K562 (cell line): ENCODE data around the gene PEBP1. TPM values are rescaled to one million over a fixed set of nuclear protein-coding genes. Genes with fewer than 3 reads are reported as not detected.

Experiments
- ATAC-seq: fragments of 200-7000 bp; cut with Tn5 transposase; 3 replicates; pipeline ENCODE4 v1.9.1; 2020; ENCODE audit warnings: moderate library complexity
- BruUV-seq: library from RNA; stranded (reverse); fragments of 400-500 nt; replicated peaks from 2 replicates; lab custom pipeline; 2021; lab: Mats Ljungman, UMichigan
- CTCF ChIA-PET: fragments of 300-600 bp; formaldehyde crosslinking; extraction: SDS; loops from one replicate; lab custom pipeline; 2021; ENCODE audit warnings: low intra/inter-chr PET ratio; lab: Yijun Ruan, JAX
- POLR2A ChIA-PET: fragments of 300-600, 350-650 bp; sonication (Branson Sonifier 250); formaldehyde crosslinking; extraction: SDS; loops from one replicate; lab custom pipeline; 2021; ENCODE audit warnings: antibody characterized with exemption, inconsistent platforms; lab: Yijun Ruan, JAX
- DNase-seq, 4 experiments: peaks; one replicate each; pipeline versions ENCODE4 v3.0.0 to v3.0.0-alpha.2; 2011 to 2018; ENCODE audit warnings: low spot score in 3 of 4, mixed read lengths in 3 of 4; ENCODE audit errors: extremely low read depth in 1 of 4
- FAIRE-seq: peaks from 2 replicates; lab custom pipeline; 2011; peaks lifted over from hg19 to GRCh38; lab: Jason Lieb, UNC
- H2AFZ ChIP-seq: 2 replicates; pipeline ENCODE4 v1.6.0; 2011; ENCODE audit warnings: low read depth, low read length, control low read depth, inconsistent platforms
- H3K27ac ChIP-seq: fragments of 200-600 bp; 3 replicates; pipeline ENCODE4 v1.8.0; 2011; ENCODE audit warnings: low read depth, mild to moderate bottlenecking, control low read depth, inconsistent platforms, low read length, moderate library complexity, mixed read lengths; ENCODE audit errors: extremely low read depth
- H3K27me3 ChIP-seq, 2 experiments: fragments of 300-600 bp in 1 of 2; 2 replicates in 1 of 2; 3 replicates in 1 of 2; pipeline versions ENCODE4 v1.6.0 to v1.8.0; 2011; ENCODE audit warnings: inconsistent platforms in 2 of 2, low read length in 2 of 2, mild to moderate bottlenecking in 1 of 2, mixed read lengths in 1 of 2, moderate library complexity in 1 of 2; ENCODE audit not compliant: control insufficient read depth in 2 of 2, insufficient read depth in 2 of 2
- H3K36me3 ChIP-seq: fragments of 300-600 bp; 3 replicates; pipeline ENCODE4 v1.8.0; 2011; ENCODE audit warnings: mild to moderate bottlenecking, low read length, inconsistent platforms; ENCODE audit not compliant: control insufficient read depth, insufficient read depth
- H3K4me1 ChIP-seq, 2 experiments: fragments of 200-600 bp in 1 of 2; replicated peaks in 1 of 2; 2 replicates in 1 of 2; 3 replicates in 1 of 2; pipeline versions ENCODE4 v1.5.1 to v1.8.0; 2011; ENCODE audit warnings: inconsistent platforms in 2 of 2, low read length in 2 of 2, mild to moderate bottlenecking in 1 of 2, mixed read lengths in 1 of 2, moderate library complexity in 1 of 2; ENCODE audit not compliant: control insufficient read depth in 2 of 2, insufficient read depth in 2 of 2
- H3K4me2 ChIP-seq: 2 replicates; pipeline ENCODE4 v1.6.1; 2011; ENCODE audit warnings: low read length, control low read depth, inconsistent platforms, mixed read lengths; ENCODE audit not compliant: insufficient read depth
- H3K4me3 ChIP-seq: fragments of 200-600 bp; sonication (generic), shearing (Covaris generic); 2 replicates; pipeline ENCODE4 v1.5.1; 2016; ENCODE audit warnings: control low read depth, inconsistent platforms
- H3K79me2 ChIP-seq: fragments of 200-600 bp; 3 replicates; pipeline ENCODE4 v1.8.0; 2011; ENCODE audit warnings: low read length, inconsistent platforms; ENCODE audit not compliant: control insufficient read depth, insufficient read depth
- H3K9ac ChIP-seq, 2 experiments: 2 replicates each; pipeline versions ENCODE4 v1.6.0 to v1.6.1; 2011; ENCODE audit warnings: low read depth in 2 of 2, low read length in 2 of 2, control low read depth in 1 of 2, inconsistent platforms in 1 of 2, mild to moderate bottlenecking in 1 of 2, mixed read lengths in 1 of 2; ENCODE audit not compliant: insufficient read depth in 1 of 2
- H3K9me1 ChIP-seq: one replicate; pipeline ENCODE4 v1.6.0; 2011; ENCODE audit warnings: inconsistent platforms, mild to moderate bottlenecking, low read length, moderate library complexity; ENCODE audit not compliant: control insufficient read depth, insufficient read depth
- H3K9me3 ChIP-seq: replicated peaks from 2 replicates; pipeline ENCODE4 v1.5.1; 2011; ENCODE audit warnings: low read depth, low read length, inconsistent platforms; ENCODE audit not compliant: control insufficient read depth, insufficient read depth
- H4K20me1 ChIP-seq: replicated peaks from 2 replicates; pipeline ENCODE4 v1.6.1; 2011; ENCODE audit warnings: low read length, inconsistent platforms, mixed read lengths; ENCODE audit not compliant: control insufficient read depth, insufficient read depth
- E2F8 ChIP-seq: fragments of 450-650 bp; IDR thresholded peaks from 2 replicates; pipeline ENCODE4 v1.7.1; 2018; ENCODE audit warnings: mild to moderate bottlenecking, low read depth; ENCODE audit not compliant: partially characterized antibody
- ERF ChIP-seq: fragments of 450-650 bp; formaldehyde crosslinking; IDR thresholded peaks from 2 replicates; pipeline ENCODE4 v1.4.0; 2020; ENCODE audit warnings: mild to moderate bottlenecking, mixed read lengths
- GATA2 ChIP-seq: sonication (generic); formaldehyde crosslinking; IDR thresholded peaks from 2 replicates; pipeline ENCODE4 v1.4.0; 2020; ENCODE audit warnings: mild to moderate bottlenecking, missing genetic modification reagents
- ILF3 ChIP-seq: fragments of 450-650 bp; IDR thresholded peaks from 2 replicates; pipeline ENCODE4 v1.6.1; 2018; ENCODE audit warnings: antibody characterized with exemption, mild to moderate bottlenecking, moderate library complexity, borderline replicate concordance
- KAT8 ChIP-seq: fragments of 450-650 bp; IDR thresholded peaks from 2 replicates; pipeline ENCODE4 v1.6.1; 2016; ENCODE audit warnings: low read depth, mild to moderate bottlenecking
- NCOR1 ChIP-seq: fragments of 450-650 bp; IDR thresholded peaks from 2 replicates; pipeline ENCODE4 v1.6.1; 2016; ENCODE audit warnings: mild to moderate bottlenecking, moderate library complexity
- SMAD3 ChIP-seq: fragments of 450-650 bp; formaldehyde crosslinking; conservative IDR thresholded peaks from 2 replicates; pipeline ENCODE4 v1.4.0; 2020; ENCODE audit warnings: mild to moderate bottlenecking
- SMARCB1 ChIP-seq: IDR thresholded peaks from 2 replicates; pipeline ENCODE4 v1.6.1; 2011; ENCODE audit warnings: improper control_type of control experiment, low read depth; ENCODE audit not compliant: insufficient read length
- TBL1XR1 ChIP-seq, 2 experiments: IDR thresholded peaks; 2 replicates each; pipeline ENCODE4 v1.6.1; 2012; ENCODE audit warnings: improper control_type of control experiment in 2 of 2, low read length in 2 of 2, mild to moderate bottlenecking in 1 of 2
- ZFP1 ChIP-seq: fragments of 450-650 bp; formaldehyde crosslinking; IDR thresholded peaks from 2 replicates; pipeline ENCODE4 v1.4.0; 2020; ENCODE audit warnings: mild to moderate bottlenecking, mixed read lengths
- ZNF57 ChIP-seq: fragments of 450-650 bp; formaldehyde crosslinking; IDR thresholded peaks from 2 replicates; pipeline ENCODE4 v1.4.0; 2020; ENCODE audit warnings: mild to moderate bottlenecking, moderate library complexity
- WGBS: fragments of 100-300 bp; shearing (Covaris generic); methylation state at CpG from one replicate; pipeline ENCODE4 v1.1.6; 2016; ENCODE audit warnings: low coverage, mixed read lengths; ENCODE audit not compliant: insufficient coverage; ENCODE audit errors: missing lambda C conversion rate; 5-methylcytosine and 5-hydroxymethylcytosine counted together
- in situ Hi-C: fragments of 300-500 bp; cut with MboI; formaldehyde crosslinking; loops from 4 replicates; pipeline ENCODE4 v1.15.0; 2018; ENCODE audit warnings: inconsistent platforms, mixed read lengths
- intact Hi-C: fragments of 100-400 bp; cut with micrococcal nuclease; formaldehyde crosslinking; loops from 2 replicates; pipeline ENCODE4 v1.14.2; 2022
- polyA plus RNA-seq, 8 experiments: library from polyadenylated mRNA; depleted of rRNA in 4 of 8; stranded (reverse) in 5 of 8; unstranded in 3 of 8; fragments of >200 nt; fragmentation: Nextera tagmentation in 2 of 8; fragmentation: Illumina TruSeq in 1 of 8; extraction: Ambion mirVana in 2 of 8; extraction: Trizol in 1 of 8; gene quantifications; 2 replicates each; pipeline versions ENCODE4 v1.2.1 to v1.2.3, GENCODE V29; 2011 to 2014; ENCODE audit warnings: inconsistent platforms in 1 of 8, missing spikeins in 1 of 8
- total RNA-seq, 7 experiments: library from RNA; depleted of rRNA in 6 of 7; stranded (reverse); fragments of >200 nt in 6 of 7; fragmentation: Illumina TruSeq in 2 of 7; extraction: Trizol in 2 of 7; gene quantifications; 2 replicates each; pipeline versions ENCODE4 v1.2.1 to v1.2.3, GENCODE V29; 2011 to 2021; ENCODE audit warnings: low replicate concordance in 1 of 7
- TF ChIP-seq, protein P1 (sequence below): sonication (generic); formaldehyde crosslinking; IDR thresholded peaks from 2 replicates; pipeline ENCODE4 v1.8.0; 2022; ENCODE audit warnings: mild to moderate bottlenecking, low read depth, missing genetic modification reagents
- TF ChIP-seq, protein P2 (sequence below): sonication (generic); formaldehyde crosslinking; IDR thresholded peaks from 2 replicates; pipeline ENCODE4 v1.8.1; 2023; ENCODE audit warnings: mild to moderate bottlenecking, missing genetic modification reagents
- TF ChIP-seq, protein P3 (sequence below): fragments of 250-450 bp; sonication (Bioruptor Pico); IDR thresholded peaks from 2 replicates; pipeline ENCODE4 v1.4.0; 2020

PEBP1 gene
- total and polyA plus RNA-seq, 9 of the 15 experiments (the other 6 are each of a cell fraction or from before 2014, with no cell fraction given): 77.3 to 207 (median 153) TPM

DNA sequence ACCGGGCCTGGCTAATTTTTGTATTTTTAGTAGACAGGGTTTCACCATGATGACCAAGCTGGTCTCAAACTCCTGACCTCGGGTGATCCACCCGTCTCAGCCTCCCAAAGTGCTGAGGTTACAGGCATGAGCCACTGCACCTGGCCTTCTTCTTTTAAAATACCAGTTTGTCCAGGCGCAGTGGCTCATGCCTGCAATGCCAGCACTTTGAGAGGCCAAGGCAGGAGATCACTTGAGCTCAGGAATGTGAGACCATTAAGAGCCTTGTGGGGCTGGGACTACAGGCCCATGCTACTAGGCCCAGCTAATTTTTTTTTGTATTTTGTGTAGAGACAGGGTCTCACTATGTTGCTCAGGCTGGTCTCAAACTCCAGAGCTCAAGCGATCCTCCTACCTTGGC is 8.1 kb upstream of the PEBP1 start:
- no peak for FAIRE-seq
- 49% methylated on average over 5 of the region's 5 CpGs for WGBS
- H3K27ac ChIP-seq: no peak overlapping the region
- no peaks in the 10 kb centered on the region for H3K79me2 ChIP-seq
- H3K9me3 ChIP-seq: no peaks in the 10 kb centered on the region
- no peak overlapping the region for H3K4me2 ChIP-seq
- H2AFZ ChIP-seq: no peak overlapping the region
- H3K9me1 ChIP-seq: no peaks in the 10 kb centered on the region
- ATAC-seq: no peak
- peaks cover 4% of the 10 kb centered on the region in 2 experiments; a peak in 4 of 5 replicates for H3K4me1 ChIP-seq
- TF ChIP-seq SMAD3 (CRISPR knock-in tag): no peak
- TF ChIP-seq, protein P1, sequence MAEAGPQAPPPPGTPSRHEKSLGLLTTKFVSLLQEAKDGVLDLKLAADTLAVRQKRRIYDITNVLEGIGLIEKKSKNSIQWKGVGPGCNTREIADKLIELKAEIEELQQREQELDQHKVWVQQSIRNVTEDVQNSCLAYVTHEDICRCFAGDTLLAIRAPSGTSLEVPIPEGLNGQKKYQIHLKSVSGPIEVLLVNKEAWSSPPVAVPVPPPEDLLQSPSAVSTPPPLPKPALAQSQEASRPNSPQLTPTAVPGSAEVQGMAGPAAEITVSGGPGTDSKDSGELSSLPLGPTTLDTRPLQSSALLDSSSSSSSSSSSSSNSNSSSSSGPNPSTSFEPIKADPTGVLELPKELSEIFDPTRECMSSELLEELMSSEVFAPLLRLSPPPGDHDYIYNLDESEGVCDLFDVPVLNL (CRISPR knock-in tag): no peak
- TF ChIP-seq, protein P2, sequence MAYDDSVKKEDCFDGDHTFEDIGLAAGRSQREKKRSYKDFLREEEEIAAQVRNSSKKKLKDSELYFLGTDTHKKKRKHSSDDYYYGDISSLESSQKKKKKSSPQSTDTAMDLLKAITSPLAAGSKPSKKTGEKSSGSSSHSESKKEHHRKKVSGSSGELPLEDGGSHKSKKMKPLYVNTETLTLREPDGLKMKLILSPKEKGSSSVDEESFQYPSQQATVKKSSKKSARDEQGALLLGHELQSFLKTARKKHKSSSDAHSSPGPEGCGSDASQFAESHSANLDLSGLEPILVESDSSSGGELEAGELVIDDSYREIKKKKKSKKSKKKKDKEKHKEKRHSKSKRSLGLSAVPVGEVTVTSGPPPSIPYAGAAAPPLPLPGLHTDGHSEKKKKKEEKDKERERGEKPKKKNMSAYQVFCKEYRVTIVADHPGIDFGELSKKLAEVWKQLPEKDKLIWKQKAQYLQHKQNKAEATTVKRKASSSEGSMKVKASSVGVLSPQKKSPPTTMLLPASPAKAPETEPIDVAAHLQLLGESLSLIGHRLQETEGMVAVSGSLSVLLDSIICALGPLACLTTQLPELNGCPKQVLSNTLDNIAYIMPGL (CRISPR knock-in tag): no peak
- no peak for TF ChIP-seq KAT8
- TF ChIP-seq, protein P3, sequence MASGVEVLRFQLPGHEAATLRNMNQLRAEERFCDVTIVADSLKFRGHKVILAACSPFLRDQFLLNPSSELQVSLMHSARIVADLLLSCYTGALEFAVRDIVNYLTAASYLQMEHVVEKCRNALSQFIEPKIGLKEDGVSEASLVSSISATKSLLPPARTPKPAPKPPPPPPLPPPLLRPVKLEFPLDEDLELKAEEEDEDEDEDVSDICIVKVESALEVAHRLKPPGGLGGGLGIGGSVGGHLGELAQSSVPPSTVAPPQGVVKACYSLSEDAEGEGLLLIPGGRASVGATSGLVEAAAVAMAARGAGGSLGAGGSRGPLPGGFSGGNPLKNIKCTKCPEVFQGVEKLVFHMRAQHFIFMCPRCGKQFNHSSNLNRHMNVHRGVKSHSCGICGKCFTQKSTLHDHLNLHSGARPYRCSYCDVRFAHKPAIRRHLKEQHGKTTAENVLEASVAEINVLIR (CRISPR knock-in tag): no peak
- TF ChIP-seq ZFP1: no peak
- no peak for TF ChIP-seq ZNF57 (CRISPR knock-in tag)
- no peak for TF ChIP-seq GATA2 (CRISPR knock-in tag)
- no peak for TF ChIP-seq ILF3
- TF ChIP-seq ERF (CRISPR knock-in tag): no peak
- no peak for TF ChIP-seq TBL1XR1 (IDR thresholded peaks at IDR 0.05; ENCODE audit: low read length in 2 of 2)
- TF ChIP-seq SMARCB1: no peak
- no peak for TF ChIP-seq NCOR1
- TF ChIP-seq E2F8: no peak
- no peak for DNase-seq
- H3K9ac ChIP-seq: no peak overlapping the region
- intact Hi-C loops: no loop called here
- no peaks in the 10 kb centered on the region for H3K36me3 ChIP-seq
- CTCF ChIA-PET: no interaction called here
- BruUV-seq: no TSS peak
- no peak overlapping the region for H3K4me3 ChIP-seq
- in situ Hi-C loops: no loop called here
- H3K27me3 ChIP-seq: no peaks in the 10 kb centered on the region
- H4K20me1 ChIP-seq: no peaks in the 10 kb centered on the region
- POLR2A ChIA-PET: interaction anchor here (0.6 kb wide), 2 partner anchors 157 to 837 kb away, joined by 3 to 4 read pairs; no protein-coding TSS in a partner anchor
